GM18526 (cell line): Measurements from ENCODE around the gene CIRBP.
A peak's percentile ranks its signal among the peaks of the same experiment; 100 is the strongest.

Source experiments
- POLR2A ChIP-seq: IDR thresholded peaks from 3 replicates; pipeline ENCODE4 v1.6.1; 2011; ENCODE audit not compliant: insufficient read length; ENCODE audit errors: extremely low read depth

The CIRBP gene

DNA sequence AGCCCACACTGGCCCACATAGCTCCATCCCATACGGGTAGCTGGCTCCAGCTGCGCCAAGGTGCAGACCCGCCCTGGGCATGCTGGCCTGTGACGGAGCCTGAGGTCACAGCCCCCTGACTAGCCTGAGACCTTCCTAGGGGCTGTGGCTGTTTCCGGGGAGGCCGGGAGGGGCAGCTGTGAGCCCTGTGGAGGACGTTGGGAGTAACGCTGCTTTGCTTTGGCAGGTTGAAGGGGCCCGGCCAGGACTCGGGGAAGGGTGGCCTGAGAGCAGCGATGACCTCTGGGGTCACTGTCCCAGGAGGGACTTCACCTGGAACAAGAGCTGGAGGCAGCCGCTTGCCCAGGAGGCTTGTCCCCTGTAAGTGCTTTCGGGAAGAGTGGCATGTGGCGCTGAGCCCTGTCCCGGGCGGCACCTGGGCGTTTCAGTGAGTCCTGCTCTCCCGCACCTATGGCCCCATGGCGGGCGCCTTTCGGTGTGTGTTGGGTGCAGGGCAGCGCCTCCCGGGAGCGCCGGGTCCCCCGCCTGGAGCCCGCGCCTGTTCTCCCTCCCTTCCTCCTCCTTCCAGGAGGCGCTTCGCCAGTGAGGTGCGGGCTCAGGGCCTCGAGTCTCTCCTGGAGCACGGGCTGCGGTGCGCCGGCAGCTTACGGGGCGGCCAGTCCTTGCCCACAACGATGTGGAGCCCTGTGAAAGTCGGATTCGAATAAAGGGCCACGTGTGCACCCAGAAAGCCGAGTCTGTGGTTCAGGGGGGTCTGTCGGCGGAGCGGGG, 5.1 kb downstream of the CIRBP start:
- TF ChIP-seq POLR2A: peak; percentile 11

GRCh38 chr19:1274852-1275259, 5.7 kb downstream of the CIRBP start:
- TF ChIP-seq POLR2A: no peak

GRCh38 chr19:1275260-1275975, 6.3 kb downstream of the CIRBP start, which contains the start of gene FAM174C:
Gene FAM174C (plus strand): TSS chr19:1275530. CDS start chr19:1275550, 20 bp downstream.
- TF ChIP-seq POLR2A: peak; percentile 90

DNA sequence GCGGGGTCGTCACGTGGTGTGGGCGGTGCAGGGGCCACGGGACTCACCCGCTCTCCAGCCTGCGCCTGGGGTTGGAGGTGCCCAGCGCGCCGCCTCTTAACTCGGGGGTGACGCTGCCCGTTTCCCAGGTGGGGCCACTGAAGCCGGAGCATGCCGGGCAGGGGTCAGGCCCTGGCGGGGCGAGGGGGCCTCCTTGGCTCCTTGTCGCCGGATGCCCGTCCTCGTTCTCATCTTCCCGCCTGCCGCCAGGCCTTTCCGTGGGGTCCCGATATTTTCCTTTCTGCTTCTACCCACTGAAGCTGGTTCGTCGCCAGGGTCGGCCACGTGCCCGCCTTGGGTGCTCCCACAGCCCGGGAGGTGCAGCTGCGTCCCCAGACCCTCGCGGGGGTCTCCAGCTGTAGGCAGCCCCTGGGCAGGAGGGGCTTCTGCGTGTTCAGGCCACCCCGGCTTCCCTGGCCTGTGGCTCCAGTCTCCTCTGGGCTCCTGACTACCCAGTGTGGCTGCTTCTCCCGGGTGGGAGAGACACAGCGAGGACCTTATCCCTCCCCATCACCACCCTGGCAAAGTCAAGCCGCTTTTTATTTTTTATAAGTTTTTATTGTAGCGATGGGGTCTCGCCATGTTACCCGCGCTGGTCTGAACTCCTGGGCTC, 7.0 kb downstream of the CIRBP start:
- TF ChIP-seq POLR2A: no peak

- no peak for TF ChIP-seq POLR2A
Measured at GRCh38 chr19:1276628-1277022, 7.5 kb downstream of the CIRBP start.

DNA sequence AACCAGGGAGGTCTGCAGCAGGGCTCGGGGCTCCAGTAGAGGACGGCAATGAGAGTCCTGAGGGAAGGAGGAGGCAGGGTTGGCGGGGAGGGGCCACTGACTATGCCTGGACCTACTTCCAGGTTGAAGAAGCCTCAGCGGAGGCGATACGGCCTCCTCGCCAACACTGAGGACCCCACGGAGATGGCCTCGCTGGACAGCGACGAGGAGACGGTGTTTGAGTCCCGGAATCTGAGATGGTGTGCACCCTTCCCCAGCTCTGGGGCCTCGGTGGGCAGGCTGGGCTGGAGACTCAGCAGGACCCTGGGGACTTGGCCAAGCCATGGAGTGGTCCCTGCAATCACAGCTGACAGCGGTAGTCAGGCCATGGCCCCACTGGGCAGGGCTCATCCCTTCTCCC, 7.9 kb downstream of the CIRBP start:
- TF ChIP-seq POLR2A: no peak

DNA sequence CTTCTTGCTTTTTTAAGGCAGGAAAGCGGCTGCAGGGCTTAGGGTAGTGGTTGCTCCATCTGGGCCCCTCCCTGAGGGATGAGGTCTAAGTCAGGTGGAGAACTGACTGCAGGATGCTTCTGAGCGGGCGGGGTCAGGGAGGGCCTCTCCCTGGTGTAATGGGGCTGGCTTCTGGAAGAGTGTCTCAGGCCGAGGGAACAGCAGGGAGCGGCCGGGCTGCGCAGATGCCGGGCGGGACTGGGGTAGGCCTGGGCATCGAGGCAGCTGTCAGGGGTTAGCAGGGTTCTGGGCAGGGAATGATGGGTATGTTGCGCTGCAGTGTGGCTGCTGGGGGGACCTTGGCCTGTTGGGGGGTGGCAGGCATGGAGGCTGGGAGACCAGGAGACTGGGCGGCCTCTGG, 8.9 kb downstream of the CIRBP start:
- no peak for TF ChIP-seq POLR2A

GRCh38 chr19:1278713-1279660, 9.9 kb downstream of the CIRBP start:
- no peak for TF ChIP-seq POLR2A

GRCh38 chr19:1279782-1280341, 10.7 kb downstream of the CIRBP start:
- no peak for TF ChIP-seq POLR2A

DNA sequence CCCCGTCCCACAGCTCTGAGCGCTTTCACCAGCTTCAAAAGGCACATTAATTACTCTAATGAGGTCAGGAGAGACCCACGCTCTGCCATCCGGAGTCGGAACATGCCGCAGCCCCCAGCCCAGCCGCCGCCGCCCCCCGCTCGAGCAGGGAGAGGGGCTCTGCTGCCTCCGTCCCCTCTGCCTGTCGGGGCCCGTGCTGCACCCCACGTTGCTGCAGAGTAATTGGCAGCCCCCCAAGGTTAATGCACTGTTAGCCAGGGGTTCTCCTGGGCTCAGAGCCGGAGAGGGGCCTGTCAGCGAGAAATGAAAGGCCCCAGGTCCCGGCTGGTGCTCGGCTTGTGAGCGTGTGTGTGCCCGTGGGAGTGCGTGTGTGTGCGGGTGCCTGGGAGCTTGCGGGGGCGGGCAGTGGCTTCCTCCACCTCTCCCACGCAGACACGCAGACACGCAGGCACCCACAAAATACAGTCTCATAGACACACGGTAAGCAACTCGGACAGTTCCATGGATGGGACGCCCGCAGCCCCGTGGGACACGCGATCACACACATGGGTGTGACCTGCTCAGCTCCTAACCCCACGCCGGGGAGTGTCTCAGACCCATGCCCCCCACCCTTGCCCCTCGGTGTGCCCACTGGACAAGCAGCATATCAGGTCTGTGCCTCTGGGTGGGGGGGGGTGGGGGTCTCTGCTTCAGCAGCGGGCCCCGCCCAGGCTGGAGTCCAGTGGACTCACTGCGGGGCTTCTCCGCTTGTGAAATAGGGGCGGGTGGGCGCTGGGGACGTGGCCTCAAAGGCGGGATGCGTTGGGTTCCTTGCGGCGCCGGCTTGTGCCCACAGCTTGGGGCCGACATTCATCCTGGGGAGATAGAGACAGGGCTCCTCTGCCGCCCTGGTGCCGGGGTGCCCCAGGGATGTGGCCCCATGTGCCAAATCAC, 11.8 kb downstream of the CIRBP start:
- no peak for TF ChIP-seq POLR2A

DNA sequence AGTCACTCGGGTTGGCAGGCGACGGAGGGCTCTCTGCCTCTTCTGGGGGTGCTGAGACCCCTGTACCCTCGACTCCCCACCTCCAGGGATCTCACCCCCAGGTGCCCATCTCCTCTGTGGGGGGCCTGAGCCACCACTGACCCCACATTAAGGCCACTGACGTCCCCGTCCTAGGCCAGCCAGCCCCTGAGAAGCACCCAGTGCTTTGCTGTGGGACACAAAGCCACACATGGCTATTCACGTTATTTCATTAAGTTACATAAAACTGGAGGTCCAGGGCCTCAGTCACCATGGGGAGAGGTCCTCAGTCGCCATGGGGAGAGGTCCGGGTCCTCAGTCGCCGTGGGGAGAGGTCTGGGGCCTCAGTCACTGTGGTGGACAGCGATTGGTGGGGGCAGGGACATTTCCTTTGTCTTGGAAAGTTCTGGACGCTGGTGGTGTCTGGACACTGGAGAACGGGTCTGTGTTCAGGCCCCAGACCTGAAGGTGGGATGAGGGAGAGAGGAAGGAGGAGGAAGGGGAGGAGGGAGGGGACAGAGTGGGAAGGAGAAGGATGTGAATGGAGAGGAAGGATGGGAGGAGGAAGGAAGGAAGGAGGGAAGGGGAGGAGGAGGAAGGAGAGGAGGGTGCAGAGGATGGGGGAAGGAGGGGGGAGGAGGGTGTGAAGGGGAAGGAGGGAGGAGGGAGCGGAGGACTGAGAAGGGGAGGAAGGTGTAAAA, 12.6 kb downstream of the CIRBP start:
- no peak for TF ChIP-seq POLR2A

GRCh38 chr19:1282588-1283206, 13.6 kb downstream of the CIRBP start:
- TF ChIP-seq POLR2A: no peak

- no peak for TF ChIP-seq POLR2A
Measured at GRCh38 chr19:1283207-1283916, 14.2 kb downstream of the CIRBP start.
